HG03439 (cell line): ENCODE data around the gene FGF11.

ENCODE experiments used
- ATAC-seq: cut with Tn5 transposase; IDR thresholded peaks from one replicate; pipeline ENCODE4 v1.9.1; 2021; ENCODE audit warnings: mild to moderate bottlenecking, moderate library complexity; ENCODE audit not compliant: unreplicated experiment

Gene FGF11

DNA sequence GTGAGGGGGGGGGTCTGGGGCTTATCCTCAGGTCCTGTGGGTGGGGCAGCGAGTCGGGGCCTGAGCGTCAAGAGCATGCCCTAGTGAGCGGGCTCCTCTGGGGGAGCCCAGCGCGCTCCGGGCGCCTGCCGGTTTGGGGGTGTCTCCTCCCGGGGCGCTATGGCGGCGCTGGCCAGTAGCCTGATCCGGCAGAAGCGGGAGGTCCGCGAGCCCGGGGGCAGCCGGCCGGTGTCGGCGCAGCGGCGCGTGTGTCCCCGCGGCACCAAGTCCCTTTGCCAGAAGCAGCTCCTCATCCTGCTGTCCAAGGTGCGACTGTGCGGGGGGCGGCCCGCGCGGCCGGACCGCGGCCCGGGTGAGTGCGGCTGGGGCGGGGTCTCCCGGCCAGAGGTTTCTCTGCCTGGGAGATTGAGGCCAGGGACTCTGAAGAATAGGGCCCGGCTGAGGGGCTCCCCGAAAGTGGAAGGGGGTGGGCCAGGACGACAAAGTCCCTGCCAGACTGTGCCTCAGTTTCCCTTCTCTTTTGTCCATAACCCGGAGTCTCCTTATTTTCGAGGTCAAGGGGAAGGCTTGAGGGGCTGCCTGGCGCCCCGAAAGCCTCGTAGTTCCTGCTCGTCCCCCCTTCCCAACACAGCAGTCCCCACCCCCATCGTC lies at the start of gene FGF11:
TSS of gene FGF11 (plus strand) at position 51 of the 651 bp plus-strand sequence. CDS start at position 160, 109 bp downstream.
- no peak for ATAC-seq

DNA sequence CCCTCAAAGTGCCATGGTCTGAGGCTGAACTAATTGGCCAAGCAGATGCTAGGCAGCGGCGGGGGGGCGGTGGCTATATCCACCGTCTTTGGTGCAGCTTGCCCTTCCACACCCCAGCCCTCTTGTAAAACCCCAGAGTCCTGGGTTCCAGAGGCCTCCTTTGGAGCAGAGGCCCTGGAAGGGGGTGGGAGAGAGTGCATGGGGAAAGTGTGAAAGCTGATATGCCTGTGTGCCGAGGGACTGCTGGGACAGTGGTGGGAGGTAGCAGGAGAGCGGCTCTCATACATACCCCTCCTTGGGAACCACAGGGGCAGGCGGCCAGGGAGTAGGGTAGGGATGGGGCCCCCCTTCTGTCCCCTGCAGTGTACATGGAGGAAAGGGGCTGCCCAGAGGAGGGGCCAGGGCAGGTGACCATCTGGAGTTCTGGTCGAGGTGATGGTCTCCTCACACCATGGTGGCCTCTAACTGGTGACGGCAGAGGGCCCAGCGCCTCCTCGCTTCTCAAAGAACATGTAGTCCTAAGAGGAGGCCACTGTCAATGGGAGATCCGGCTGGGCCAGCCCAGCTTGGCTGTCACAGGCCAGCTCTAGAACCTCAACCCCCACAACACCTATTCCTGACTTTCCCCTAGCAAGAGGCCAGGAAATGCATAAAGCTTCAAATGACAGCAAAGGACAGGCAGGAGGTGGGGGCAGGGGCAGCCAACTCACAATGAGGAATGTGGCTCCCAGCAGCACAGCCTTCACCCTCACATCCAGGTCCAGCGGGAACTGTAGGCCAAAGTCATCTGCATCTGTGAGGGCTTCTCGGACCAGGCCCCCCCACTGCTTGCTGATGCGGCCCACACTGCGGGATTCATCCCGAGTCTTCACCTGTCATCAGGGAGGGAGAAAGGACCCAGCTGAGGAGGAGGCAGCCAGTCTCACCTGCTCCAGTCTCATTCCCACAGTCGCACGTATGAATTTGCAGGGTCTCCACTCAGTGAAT lies 49.1 kb upstream of the FGF11 start:
- ATAC-seq = no peak

DNA sequence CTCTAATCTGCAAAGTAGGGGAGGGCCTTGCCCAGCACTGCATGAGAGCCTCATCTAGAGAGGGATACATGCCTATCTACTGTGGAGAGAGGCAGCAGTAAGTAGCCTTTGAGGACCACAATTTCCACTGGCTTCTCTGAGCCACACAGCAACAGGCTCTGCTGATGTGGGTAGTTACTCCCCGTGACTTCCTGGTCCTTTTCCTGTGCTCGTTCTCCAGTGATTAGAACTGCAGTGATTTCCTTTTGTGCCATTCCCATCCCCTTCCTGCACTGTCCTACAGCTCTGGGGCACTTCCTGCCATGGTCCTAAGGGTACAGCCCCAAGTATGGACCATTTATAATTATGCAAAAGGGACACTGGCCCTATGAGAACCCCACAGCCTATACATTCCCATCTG lies 48.0 kb upstream of the FGF11 start:
- no peak for ATAC-seq

DNA sequence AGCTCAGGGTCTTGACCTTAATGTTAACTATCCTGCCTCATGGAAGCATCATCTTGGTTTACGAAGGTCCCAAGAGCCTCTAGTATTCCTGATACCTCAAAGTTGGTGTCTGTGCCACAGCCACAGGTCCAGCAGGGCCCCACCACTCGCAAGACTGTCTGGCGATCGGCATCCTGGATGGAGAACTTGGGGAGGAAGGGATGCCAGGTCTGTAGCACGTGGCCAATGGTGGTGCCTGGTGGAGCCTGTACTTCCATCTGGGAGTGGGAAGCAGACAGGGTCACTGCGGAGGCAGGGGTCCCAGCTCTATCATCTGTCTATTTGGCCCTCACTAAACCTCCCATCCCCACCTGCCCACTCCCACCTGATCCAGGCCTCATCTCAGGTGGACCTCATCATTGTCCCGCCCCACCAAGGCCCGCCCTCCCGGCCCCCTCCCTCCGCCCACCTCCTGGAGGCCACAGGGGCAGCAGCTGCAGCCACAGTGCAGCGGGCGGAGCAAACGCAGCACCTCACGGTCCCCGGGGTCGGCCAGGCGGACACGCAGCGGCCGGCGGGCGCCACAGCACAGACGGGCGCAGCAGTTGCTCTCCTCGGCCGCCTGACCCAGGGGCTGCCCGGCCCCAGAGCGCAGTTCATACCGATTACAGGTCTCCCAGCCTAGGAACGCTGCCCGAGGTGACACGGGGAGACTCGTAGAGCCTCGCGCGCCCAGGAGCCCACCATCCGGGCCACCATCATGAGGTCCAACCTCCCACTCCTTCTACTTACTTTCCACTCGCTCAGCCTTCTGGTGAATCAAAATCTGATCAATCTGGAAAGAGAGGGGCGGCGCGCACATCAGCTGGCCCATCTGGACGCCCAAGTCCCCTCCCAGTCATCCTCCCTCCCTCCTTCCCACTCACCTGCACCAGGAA lies 46.4 kb upstream of the FGF11 start:
- no peak for ATAC-seq

DNA sequence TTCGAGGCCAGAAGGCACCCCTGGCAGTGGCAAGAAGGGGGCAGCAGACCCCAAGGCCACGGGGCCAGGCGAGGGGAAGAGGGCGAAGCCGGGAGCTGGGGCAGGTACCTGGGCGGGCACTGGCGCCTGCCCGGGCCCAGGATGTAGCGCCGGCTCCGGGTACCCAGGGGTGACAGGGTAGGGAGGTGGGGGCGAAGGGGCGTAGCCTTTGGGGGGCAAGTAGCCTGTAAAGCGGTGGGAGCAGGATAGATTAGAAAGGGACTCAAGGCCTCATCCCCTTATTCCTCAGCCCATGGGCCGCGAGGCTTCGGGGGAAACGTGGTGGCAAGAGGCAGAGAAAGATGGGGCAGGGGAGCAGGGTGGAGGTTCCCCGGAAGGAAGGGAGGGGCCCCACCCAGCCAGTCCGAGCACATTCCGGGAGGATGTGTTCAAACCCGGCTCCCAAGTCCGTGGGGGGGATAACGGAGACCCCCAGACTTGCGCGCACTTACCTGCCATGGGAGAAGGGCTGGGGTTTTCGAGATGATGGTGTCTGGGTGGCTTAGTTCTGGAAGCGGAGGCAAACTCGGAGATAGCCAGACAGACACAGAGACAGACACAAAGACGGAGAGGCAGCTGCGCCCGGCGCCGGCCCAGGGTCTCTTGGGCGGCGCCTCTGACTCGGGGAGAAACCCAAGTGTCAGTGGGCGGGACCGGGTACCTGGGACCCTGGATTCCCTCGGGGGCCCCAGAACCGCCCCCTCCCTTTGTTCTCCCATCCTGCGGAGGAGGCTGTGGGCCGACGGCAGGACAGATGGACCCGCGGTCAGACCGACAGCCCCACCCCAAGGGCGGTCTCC lies 45.5 kb upstream of the FGF11 start:
- peak; percentile 46 for ATAC-seq

DNA sequence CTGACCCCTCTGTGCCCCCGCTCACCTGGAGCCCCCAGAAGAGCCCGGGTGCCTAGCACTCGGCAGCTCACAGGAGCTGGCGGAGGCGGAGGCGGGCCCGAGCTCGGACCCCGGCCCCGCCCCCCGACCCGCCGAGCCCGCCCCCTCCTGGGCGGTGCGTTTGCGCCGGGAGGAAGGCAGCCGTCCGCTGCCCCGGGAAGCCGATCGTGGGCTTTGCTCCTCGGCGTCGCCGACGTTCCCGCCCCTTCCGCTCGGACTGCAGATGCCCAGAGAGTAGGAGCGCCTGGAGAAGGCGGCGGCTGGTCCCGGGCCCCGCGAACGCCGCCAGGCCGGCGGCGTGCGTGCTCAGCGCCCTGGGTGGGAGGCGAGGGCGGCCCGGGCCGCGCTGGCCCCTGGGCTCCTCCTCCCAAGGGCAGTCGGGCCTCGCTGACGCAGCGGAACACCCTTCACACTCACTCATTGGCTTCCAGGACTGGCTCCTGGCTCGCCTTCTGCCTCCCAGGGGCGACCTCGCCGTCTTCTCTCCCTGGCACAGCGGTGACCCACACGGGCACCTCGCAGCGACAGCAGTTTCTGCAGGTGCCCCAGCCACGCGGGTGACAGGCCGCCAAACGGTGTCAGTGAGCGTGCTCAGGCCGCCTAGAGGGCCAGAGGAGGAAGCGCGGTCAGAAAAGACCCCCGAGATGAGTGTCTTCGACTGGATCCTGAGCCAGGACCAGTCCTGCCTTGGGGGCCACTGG lies 44.7 kb upstream of the FGF11 start, which contains the start of gene PLSCR3:
TSS of gene PLSCR3 (minus strand) at position 74 of the 740 bp plus-strand sequence. CDS start 415 bp downstream, outside the sequence.
- peak; percentile 77 for ATAC-seq

DNA sequence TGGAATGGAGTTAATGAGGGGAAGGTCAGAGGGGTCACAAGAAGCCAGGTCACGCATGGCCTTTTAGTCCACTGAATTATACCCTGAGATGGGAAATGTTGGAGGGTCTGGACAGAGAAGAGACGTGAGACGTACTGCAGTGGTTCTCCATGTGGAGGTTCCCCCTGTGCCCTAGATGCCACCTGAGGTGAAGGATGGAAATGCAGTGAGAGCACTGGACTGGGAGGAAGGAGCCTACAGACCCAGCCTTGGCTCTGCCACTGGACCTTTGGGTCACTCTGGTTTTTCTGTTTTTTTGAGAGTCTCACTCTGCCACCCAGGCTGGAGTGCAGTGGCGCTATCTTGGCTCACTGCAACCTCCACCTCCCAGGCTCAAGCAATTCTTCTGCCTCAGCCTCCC lies 43.2 kb upstream of the FGF11 start:
- ATAC-seq = no peak

DNA sequence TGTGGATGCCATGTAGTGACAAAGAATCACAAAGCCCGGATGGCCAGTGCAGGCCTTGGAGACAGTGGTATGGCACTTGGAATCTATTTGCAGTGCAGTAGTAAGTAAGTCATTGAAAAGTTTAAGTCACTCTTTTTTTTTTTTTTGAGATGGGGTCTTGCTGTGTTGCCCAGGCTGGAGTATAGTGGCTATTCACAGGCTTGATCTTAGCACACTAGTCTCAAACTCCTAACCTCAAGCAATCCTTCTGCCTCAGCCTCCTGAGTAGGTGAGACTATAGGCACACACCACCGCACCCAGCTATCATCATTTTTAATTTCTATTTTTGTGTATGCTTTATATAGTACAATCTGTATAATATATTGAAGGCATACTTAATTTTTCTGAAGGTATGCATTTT lies 40.7 kb upstream of the FGF11 start:
- ATAC-seq = no peak

DNA sequence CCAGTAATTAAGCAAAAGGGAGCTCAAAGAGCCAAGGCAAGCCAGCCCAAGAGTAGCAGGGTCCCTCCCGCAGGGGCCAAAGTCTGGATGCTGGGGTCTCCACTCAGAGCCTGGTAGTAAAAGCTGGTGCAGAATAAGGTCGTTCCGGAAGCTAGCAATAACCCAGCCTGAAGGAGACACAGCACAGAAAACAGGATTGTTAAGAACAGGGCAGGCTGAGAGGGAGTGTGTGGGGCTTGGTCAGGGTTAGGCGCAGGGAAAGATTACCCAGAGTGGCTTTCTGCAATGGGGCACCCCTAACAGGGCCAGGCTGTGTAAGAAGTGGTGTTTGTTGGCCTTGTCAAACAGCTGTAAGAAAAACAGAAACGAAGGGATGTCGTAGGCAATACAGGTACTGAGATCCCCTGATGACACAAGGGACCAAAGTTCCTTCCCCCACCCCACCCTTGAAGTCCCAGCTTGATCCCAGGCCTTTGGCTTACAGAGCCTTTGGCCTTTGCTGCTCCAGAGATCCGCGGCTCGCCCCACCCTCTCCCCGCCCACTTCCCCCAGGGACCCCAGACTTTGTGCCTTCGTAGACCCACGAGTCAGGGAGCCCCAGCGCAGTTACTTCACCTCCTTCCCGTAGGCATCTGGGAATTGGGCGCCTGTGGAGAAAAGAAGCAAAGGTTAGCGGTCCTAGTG lies 36.1 kb upstream of the FGF11 start:
- no peak for ATAC-seq

DNA sequence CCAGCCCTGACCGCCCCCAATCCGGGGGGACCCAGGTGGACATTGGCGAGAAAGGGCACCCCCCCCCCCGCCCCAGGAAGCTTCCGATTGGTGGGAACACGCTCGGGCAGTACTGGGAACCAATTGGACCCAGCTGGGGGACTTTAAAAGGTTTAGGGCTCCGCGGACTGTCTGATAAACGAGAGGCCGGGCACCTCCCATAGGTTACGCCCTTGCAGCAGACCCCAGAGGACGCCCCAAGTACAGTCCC lies 35.7 kb upstream of the FGF11 start:
- peak; percentile 11 for ATAC-seq

DNA sequence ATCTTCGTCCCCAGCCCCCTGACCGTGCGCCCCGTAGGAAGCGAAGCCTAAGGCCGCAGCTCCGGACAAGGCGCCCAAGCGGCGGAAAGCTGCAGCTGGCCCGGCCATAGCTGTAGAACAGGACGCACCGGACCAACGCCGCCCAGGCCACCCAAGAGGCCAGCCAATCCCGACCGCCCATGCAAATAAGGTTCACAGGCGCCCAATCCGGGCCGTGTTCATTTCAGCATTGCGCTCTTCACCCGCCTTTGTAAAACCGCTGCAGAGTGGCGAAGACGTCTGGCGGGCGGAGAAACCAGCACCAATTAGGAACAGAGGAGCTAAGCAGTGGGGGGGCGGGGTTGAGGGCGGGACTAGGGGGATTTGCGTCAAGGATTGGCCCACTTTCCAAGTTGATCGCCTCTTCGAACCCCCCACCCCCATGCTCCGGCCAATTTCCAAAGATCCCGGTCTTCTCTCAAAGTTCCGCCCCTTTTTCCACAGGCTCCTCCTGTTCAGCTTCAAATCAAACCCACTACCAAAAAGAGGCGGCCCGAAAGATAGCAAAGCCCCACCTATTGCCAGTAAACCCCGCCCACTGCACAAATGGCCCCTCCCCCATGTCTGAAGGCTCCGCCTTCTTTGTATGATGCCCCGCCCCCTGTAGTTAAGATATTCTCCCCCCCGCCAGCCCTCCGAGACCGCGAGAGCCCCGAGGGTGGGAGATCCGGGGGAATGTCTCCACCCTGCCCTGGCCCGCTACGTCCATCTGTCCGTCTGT lies 35.2 kb upstream of the FGF11 start, which contains the start of gene TMEM256:
TSS of gene TMEM256 (minus strand) at position 121 of the 760 bp plus-strand sequence. CDS start at position 108, 13 bp downstream.
- peak; percentile 90 for ATAC-seq

DNA sequence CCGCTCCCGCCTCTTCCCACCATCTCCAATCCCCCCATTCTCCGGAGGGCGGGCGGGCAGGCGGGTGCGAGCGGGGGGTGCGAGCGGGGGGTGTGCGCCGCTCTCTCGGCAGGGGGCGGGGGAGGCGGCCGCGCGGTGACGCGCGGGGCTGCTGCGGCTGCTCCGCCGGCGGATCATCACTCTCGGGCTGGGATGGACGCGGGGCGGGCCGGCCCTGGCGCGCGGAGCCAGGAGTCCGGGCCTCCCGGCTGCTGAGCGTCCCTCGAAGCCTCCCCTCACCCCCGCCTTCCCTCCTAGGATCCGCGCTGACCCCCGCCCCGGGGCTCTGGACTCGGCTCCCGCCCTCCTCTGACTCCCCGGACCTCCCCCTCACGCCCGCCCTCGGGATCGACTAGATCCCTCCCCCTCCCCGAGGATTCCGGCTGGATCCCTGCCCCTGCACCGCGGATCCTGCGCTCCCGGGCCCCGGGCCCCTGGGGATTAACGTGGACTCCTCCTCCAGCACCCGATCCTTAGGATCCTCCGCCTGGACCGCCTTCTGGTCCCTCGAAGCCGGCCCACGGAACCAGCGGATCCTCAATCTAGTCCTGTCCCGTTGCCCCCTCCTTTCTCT lies 34.5 kb upstream of the FGF11 start:
- ATAC-seq = peak; percentile 3

DNA sequence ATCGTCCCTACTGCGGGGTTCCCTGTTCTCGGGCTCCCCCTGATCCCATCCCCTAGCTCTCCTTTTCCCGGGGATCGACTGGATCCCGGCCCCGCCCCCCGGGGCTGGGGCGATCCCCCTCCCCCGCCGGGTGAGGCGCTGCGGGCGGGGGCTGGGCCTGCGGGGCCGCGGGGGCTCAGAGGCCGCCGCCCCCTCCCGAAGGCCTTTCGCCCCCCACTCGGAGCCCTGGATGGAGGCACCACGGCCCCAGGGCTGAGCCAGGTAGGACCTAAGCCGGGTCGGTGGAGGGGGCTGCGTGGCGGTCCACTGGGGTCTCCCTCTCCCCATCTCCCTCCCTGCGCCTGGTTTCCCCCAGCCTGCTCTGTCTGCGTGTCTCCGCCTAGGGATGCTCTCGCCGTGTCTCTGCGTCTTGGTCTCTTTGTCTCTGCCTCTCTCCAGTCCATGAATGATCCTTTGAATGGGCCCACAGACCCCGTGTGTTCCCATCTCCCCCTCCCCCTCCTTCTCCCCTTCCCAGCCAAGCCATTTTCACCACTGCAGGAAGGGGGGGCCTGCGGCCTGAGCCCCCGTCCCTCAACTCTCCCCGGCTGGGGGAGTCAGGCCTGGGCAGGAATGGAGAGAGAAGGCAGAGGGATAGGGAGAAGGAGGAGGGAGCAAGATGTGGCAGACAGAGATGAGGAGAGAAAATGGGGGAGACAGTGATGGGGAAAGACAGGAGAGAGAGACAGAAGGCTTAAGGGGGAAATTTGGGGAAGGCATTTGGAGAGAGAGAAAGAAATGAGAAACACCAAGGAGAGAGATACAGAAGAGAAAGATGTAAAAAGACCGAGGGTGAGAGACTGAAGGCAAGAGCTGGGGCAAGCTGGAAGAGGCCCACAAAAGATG lies 33.7 kb upstream of the FGF11 start:
- no peak for ATAC-seq

DNA sequence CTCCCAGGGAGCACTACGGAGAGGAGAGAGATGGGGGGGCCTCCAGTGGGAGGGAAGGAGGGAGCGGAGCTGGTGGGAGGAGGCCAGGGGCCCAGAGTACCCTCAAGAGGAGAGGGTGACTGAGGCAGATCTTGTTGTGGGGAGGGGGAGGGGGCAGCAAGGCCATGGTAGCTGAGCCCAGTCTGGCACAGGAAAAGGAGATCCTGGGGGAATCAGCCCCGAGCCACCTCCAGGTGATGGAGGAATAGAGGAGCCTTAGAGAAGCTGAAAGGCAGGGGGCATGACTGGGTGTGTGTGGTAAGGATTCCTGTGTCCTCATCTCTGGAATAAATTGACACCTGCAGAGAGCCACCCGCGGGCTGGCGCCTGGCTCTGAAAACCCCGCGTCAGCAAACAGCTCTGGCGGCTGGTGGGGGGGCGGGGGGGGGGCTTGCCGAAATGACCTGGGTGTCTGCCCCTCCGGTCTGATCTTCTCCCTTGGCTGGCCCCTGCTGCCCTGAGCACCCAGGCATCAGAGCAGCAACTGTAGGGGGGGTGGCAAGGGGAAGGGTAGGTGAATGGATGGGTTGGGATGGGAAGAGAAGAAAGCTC lies 33.0 kb upstream of the FGF11 start:
- ATAC-seq = no peak

DNA sequence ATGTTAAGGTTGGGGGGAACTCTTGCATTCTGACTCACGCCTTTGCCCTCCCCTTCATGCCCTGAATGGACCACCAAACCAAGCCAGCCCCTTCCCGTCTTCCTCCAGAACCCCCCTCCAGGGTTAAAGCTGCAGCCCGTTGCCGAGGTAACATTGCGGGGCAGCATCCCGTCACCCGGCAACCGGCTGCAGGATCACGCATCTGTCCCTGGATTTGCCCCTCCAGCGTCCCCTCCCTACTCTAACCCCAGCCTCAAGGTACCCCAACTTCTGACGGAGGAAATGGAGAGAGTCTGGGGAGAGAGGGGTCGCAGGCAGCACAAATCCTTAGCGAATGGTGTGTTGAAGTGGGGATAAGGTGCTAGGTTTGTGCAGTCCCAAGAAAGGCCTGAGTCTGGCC lies 32.2 kb upstream of the FGF11 start:
- ATAC-seq = no peak

DNA sequence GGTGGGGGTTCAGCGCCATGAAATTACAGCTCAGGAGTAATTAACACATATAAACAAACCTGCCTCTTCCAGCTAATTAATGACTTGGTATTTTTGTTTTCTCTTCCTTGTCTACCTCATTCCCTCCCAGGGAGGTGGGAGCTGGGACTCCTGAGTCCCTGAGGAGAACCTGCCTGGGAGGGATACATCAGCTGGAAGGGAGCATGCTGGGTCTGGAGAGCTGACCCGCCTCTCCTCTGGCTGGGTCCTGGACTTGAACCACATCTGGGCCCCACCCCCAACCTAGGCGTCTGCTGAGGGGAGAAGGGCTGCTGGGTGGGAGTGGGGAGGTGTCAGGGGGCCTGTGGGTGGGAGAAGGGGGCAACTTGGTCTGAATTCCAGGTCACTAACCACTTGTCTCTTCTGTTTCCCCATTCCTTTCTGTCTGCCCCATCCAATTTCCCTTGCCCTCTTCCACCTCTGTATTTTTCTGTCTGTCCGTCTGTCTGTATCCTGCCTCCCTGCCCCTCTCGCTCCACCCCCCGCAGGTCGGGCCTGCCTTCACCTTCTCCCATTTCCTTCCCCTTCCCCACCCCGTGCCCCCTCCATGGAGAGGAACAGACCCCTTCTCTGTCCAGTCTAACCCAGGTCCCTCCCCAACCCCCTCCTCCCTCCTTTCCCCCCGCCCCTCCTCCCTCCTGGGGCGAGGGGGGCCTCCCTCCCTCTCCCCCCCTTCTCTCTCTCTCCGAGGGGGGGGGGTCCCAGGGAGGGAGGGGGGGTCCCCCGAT lies 31.6 kb upstream of the FGF11 start, which contains the start of gene NLGN2:
TSS of gene NLGN2 (plus strand) at position 361 of the 767 bp plus-strand sequence. CDS start 411 bp downstream, outside the sequence.
- no peak for ATAC-seq
